Measurements from ENCODE around the gene DNAJB12. TPM values are rescaled to one million over a fixed set of nuclear protein-coding genes. Genes with fewer than 3 reads are reported as not detected.

Gene DNAJB12
- total RNA-seq, 6 experiments from 2014 or later = 36.3 to 42.5 (median 39.0) TPM

GRCh38 chr10:72323108-72323749 is 31.5 kb downstream of the DNAJB12 start:
- H3K4me1 Mint-ChIP-seq (ENCODE audit: low read depth) = peaks cover 32% of the 10 kb centered on the region
- H3K27ac Mint-ChIP-seq = no peak overlapping the region
- peaks cover 3% of the 10 kb centered on the region for H3K27me3 Mint-ChIP-seq (ENCODE audit: insufficient read depth)
- no peaks in the 10 kb centered on the region for H3K36me3 Mint-ChIP-seq (ENCODE audit: low read depth)
- no peaks in the 10 kb centered on the region for H3K9me3 Mint-ChIP-seq
- H3K4me3 Mint-ChIP-seq = no peak overlapping the region
- DNase-seq = no peak
- TF ChIP-seq CTCF (IDR thresholded peaks at IDR 0.05) = no peak

- Mint-ChIP-seq H3K9me3 (no peaks in the 10 kb centered on the region), H3K4me1 (ENCODE audit: low read depth) (peaks cover 34% of the 10 kb centered on the region), H3K36me3 (ENCODE audit: low read depth) (no peaks in the 10 kb centered on the region), H3K27me3 (ENCODE audit: insufficient read depth) (peaks cover 3% of the 10 kb centered on the region), H3K27ac (peak overlapping the region; percentile 68), H3K4me3 (no peak overlapping the region)
- DNase-seq = no peak
- no peak for TF ChIP-seq CTCF (IDR thresholded peaks at IDR 0.05)
Observed at GRCh38 chr10:72322280-72323058, 32.2 kb downstream of the DNAJB12 start.

- H3K36me3 Mint-ChIP-seq (ENCODE audit: low read depth) = no peaks in the 10 kb centered on the region
Observed at GRCh38 chr10:72322030-72322279, 32.8 kb downstream of the DNAJB12 start.

GRCh38 chr10:72321248-72322029 is 33.3 kb downstream of the DNAJB12 start:
- H3K9me3 Mint-ChIP-seq = no peaks in the 10 kb centered on the region
- H3K36me3 Mint-ChIP-seq (ENCODE audit: low read depth) = no peaks in the 10 kb centered on the region
- H3K27me3 Mint-ChIP-seq (ENCODE audit: insufficient read depth) = peaks cover 3% of the 10 kb centered on the region
- DNase-seq = no peak
- peak overlapping the region; percentile 100 for H3K27ac Mint-ChIP-seq
- no peak overlapping the region; the same call in 1 of the 2 replicates for H3K4me3 Mint-ChIP-seq
- no peak for TF ChIP-seq CTCF (IDR thresholded peaks at IDR 0.05)
- H3K4me1 Mint-ChIP-seq (ENCODE audit: low read depth) = peaks cover 34% of the 10 kb centered on the region

More at GRCh38 chr10:72322030-72322279, 32.8 kb downstream of the DNAJB12 start:
- no peak for TF ChIP-seq CTCF (IDR thresholded peaks at IDR 0.05)
- Mint-ChIP-seq H3K4me1 (ENCODE audit: low read depth) (peaks cover 34% of the 10 kb centered on the region), H3K27ac (peak overlapping the region; percentile 68), H3K27me3 (ENCODE audit: insufficient read depth) (peaks cover 3% of the 10 kb centered on the region), H3K4me3 (no peak overlapping the region), H3K9me3 (no peaks in the 10 kb centered on the region)
- no peak for DNase-seq

GRCh38 chr10:72320676-72321247 is 34.0 kb downstream of the DNAJB12 start:
- no peaks in the 10 kb centered on the region for H3K36me3 Mint-ChIP-seq (ENCODE audit: low read depth)
- peak; percentile 96 for DNase-seq
- no peak for TF ChIP-seq CTCF (IDR thresholded peaks at IDR 0.05)
- peak overlapping the region; percentile 83 for H3K4me3 Mint-ChIP-seq
- H3K27ac Mint-ChIP-seq = peak overlapping the region; percentile 100
- no peaks in the 10 kb centered on the region for H3K9me3 Mint-ChIP-seq
- peaks cover 40% of the 10 kb centered on the region for H3K4me1 Mint-ChIP-seq (ENCODE audit: low read depth)
- H3K27me3 Mint-ChIP-seq (ENCODE audit: insufficient read depth) = peaks cover 3% of the 10 kb centered on the region

Data from HFFc6 (cell line).